ENCODE measurements around the gene HAUS5. TPM values are rescaled to one million over a fixed set of nuclear protein-coding genes. Genes with fewer than 3 reads are reported as not detected.

Gene HAUS5
- total RNA-seq (32.2 and 35.3 TPM in 2 replicates), polyA plus RNA-seq (42.8 and 52.3 TPM in 2 replicates), polyA minus RNA-seq (27.7 and 31.9 TPM in 2 replicates)
- total RNA-seq (2013): 22.7 TPM

DNA sequence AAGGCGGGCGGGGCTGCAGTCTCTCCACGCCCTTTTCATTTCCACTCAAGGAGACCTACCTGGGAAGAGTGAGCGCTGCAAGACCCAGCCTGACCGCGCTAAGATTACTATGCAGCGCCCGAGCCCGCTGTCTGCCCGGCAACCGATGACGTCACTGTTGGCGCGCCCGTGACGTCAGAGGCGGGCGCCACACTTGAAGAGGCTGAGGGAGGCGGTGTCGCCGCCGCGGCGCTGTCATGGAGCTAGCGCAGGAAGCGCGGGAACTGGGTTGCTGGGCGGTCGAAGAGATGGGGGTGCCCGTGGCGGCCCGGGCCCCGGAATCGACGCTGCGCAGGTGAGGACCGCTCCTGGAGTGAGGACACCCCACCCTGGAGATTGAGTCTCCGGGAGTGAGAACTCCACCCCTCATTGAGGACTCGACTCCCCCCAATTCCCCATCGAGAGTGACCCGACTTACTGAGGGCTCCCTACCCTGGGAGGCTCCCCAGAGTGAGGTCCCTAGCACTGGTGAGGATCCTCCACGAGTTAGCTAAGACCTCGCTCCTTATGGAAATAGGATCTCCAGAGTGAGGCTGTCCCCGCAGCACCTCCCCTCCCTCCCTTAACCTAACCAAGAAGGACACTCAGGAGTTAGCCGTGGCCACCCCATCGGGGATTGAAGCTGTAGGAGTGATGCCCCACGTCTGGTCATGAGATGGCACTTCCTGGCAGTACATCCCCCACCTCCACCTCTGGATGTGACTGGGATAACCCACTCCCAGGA lies at the start of gene HAUS5:
Gene HAUS5 (plus strand): TSS at position 177 of the 763 bp plus-strand sequence. CDS start 60 bp downstream, at position 237.
- peak; percentile 97 for DNase-seq
- peak within 1 kb of the TSS; percentile 37 to 87 (median 78) for H3K4me3 ChIP-seq (ENCODE audit: control extremely low read depth in 1 of 5, extremely low read depth in 1 of 5, insufficient read depth in 1 of 5, low read depth in 2 of 5, low read length in 4 of 5)
- peak within 1 kb of the TSS; percentile 82 for H2AFZ ChIP-seq (ENCODE audit: insufficient read depth, low read depth, low read length, poor library complexity, severe bottlenecking)

More for the DNA sequence above, at the start of gene HAUS5:
- peaks cover 0 to 13% (median 5%) of the 10 kb centered on the region in 3 donors for H3K9me3 ChIP-seq (ENCODE audit: control extremely low read depth in 1 of 3, control insufficient read depth in 2 of 3, insufficient read depth in 1 of 3, low read length in 2 of 3)
- CTCF ChIA-PET: interaction anchor here (1.0 kb wide), 1 partner anchor 27 kb away, joined by 3 read pairs; no protein-coding TSS in a partner anchor
- H3K4me1 ChIP-seq (ENCODE audit: control insufficient read depth in 2 of 2, insufficient read depth in 2 of 2, low read length in 2 of 2): peaks cover 38 to 53% of the 10 kb centered on the region in 2 donors
- H3K9ac ChIP-seq (ENCODE audit: low read length): peak within 1 kb of the TSS; percentile 83
- H3K27me3 Mint-ChIP-seq: no peaks in the 10 kb centered on the region
- no peaks in the 10 kb centered on the region for H3K9me3 Mint-ChIP-seq (ENCODE audit: insufficient read depth)
- peaks cover 0 to 16% of the 10 kb centered on the region in 2 experiments for H3K36me3 ChIP-seq (replicated peaks in 1 of 2; ENCODE audit: control extremely low read depth in 1 of 2, control insufficient read depth in 1 of 2, extremely low read depth in 1 of 2, insufficient read depth in 2 of 2, low read length in 1 of 2)
- POLR2A ChIA-PET: interaction anchor here (1.1 to 1.3 kb wide), 3 partner anchors 31 to 64 kb away, joined by 3 to 12 read pairs (median 5); partner anchors contain the start of gene COX6B1
- no peaks in the 10 kb centered on the region for H4K20me1 ChIP-seq (ENCODE audit: control insufficient read depth, insufficient read depth, low read length, poor library complexity, severe bottlenecking)
- peak within 1 kb of the TSS; percentile 76 to 77 for H3K27ac ChIP-seq (ENCODE audit: low read length in 2 of 2)
- peaks cover 11% of the 10 kb centered on the region for H3K79me2 ChIP-seq (ENCODE audit: control insufficient read depth, insufficient read depth, low read length)
- peak within 1 kb of the TSS; percentile 92 for H3K4me3 Mint-ChIP-seq
- no peak for TF ChIP-seq EZH2 (IDR thresholded peaks at IDR 0.05; ENCODE audit: borderline replicate concordance, insufficient read depth, low read depth, low read length, poor library complexity, severe bottlenecking)
- TF ChIP-seq, protein P1, sequence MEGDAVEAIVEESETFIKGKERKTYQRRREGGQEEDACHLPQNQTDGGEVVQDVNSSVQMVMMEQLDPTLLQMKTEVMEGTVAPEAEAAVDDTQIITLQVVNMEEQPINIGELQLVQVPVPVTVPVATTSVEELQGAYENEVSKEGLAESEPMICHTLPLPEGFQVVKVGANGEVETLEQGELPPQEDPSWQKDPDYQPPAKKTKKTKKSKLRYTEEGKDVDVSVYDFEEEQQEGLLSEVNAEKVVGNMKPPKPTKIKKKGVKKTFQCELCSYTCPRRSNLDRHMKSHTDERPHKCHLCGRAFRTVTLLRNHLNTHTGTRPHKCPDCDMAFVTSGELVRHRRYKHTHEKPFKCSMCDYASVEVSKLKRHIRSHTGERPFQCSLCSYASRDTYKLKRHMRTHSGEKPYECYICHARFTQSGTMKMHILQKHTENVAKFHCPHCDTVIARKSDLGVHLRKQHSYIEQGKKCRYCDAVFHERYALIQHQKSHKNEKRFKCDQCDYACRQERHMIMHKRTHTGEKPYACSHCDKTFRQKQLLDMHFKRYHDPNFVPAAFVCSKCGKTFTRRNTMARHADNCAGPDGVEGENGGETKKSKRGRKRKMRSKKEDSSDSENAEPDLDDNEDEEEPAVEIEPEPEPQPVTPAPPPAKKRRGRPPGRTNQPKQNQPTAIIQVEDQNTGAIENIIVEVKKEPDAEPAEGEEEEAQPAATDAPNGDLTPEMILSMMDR (IDR thresholded peaks at IDR 0.05): no peak
- WGBS (ENCODE audit: insufficient coverage): 1% methylated on average over 45 of the region's 47 CpGs
- ATAC-seq (ENCODE audit: low read depth): peak; percentile 79
- H3K27ac Mint-ChIP-seq: peak within 1 kb of the TSS; percentile 98
- H3K27me3 ChIP-seq (replicated peaks in 1 of 4; ENCODE audit: control extremely low read depth in 1 of 4, control insufficient read depth in 3 of 4, insufficient read depth in 4 of 4, low read length in 3 of 4): no peaks in the 10 kb centered on the region
- intact Hi-C loops (cut with micrococcal nuclease): loop anchor here (1.0 kb wide), 7 partner anchors 16 to 442 kb away; partner anchors contain the start of genes COX6B1, THAP8, TMEM147 and WDR62
- H3K4me2 ChIP-seq (replicated peaks; ENCODE audit: low read depth, low read length, poor library complexity, severe bottlenecking): peak within 1 kb of the TSS; percentile 93
- H3K4me1 Mint-ChIP-seq: peaks cover 42% of the 10 kb centered on the region

Measured in B cell (primary cell).